HuH-7 (cell line): ENCODE measurements around the gene OCLN.
"Not testable (repeated sequence)": the region's sequence is repeated elsewhere in the genome, so short reads cannot be mapped to it uniquely, and the experiment has no call there.

ENCODE experiments used
- DNase-seq: peaks from one replicate; pipeline ENCODE4 v3.0.0; 2011; ENCODE audit warnings: low spot score

Gene OCLN

GRCh38 chr5:69491027-69491426 is 1.6 kb upstream of the OCLN start:
- no peak for DNase-seq

GRCh38 chr5:69491838-69492390 is 676 bp upstream of the OCLN start:
- peak; percentile 10 for DNase-seq

GRCh38 chr5:69492923-69493395 is 369 bp downstream of the OCLN start:
- peak; percentile 46 for DNase-seq

DNA sequence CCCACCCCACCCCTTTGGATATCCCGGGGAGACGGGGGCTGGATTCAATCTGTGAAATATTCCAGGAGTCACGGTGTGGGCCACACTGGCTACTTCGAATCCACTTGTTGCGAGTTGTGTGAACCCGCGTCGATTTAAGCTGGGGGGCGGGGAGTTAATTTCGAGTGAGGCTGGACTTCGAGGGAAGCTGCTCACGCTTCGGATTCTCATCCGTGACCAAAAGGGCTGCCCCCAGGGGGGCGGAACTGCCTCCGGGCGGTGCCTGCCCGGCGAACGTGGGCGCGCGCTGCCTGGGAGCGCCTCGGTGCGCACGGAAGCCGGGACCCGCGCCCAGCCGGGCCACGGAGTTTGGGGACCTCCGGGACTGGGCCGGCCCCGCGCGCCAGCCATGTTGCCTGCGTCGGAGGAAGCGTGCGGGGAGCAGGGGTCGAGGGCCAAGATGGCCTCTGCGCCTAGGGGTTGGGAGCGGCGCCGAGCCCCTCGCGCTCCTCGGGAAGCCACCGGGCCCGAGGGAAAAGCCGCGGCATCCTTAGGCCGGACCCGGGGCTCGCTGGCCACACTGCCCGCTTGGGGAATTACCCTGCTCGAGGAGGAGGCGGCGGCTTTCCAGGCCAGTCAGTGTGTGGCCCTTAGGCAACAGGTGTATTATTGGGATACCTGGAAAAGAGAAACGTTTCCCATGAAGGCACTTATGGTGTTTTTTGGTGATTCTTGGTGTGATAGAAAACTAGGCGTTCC is 975 bp downstream of the OCLN start:
- DNase-seq: peak; percentile 52

DNA sequence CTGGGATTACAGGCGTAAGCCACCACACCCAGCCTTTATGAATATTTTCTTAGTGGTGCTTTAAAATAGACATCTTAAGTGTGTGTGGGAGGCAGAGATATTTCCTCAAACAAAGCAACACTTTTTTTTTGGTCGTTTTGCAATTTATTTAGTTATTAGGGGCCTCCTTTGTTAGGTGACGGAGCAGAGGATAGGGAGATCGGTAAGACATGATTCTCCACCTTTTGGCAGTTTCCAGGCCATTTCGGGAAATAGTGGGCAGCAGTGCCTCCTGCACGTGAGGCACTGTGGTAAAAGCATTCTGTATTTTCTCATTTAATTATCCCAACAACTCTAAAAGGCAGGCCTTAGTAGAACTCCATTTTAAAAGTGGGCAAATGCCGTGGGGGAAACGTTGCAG is 1.9 kb downstream of the OCLN start:
- DNase-seq: no peak

- DNase-seq: no peak
These were observed 4.5 kb downstream of the OCLN start for GRCh38 chr5:69497006-69497520.

GRCh38 chr5:69498384-69498783 is 5.8 kb downstream of the OCLN start:
- no peak for DNase-seq

DNA sequence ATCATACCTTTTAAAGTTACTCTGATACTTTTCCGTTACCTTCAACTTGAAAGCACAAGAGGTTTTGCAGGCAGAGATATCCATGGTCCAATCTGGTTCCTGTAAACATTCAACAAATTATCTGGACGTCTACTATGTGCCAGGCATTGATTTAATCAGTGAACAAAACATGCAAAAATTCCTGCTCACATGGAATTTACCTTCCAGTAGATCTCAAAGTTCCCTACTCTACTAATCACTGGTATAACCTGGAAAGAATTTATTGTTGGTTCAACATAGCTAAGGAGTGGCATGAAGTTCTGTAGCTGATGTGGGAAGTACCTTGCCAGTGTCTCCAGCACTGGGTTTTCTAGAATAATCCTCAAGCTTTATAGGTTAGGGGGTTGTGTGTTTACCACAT is 9.8 kb downstream of the OCLN start:
- DNase-seq: no peak

GRCh38 chr5:69502767-69503488 is 10.3 kb downstream of the OCLN start:
- DNase-seq: no peak

DNA sequence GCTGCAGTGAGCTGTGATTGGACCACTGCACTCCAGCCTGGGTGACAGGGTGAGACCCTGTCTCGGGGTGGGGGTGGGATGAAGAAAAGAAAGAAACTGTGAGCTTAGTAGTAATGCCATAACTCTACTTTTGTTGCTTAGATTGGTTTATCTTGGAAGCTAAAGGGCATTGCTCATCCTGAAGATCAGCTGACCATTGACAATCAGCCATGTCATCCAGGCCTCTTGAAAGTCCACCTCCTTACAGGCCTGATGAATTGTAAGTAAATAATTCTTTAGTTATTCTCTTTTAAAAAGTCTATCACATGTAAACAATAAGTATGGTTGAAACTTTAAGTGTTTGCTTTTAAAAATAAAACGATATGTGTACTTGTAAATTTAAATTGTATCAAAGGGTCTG is 11.4 kb downstream of the OCLN start:
- DNase-seq: no peak

GRCh38 chr5:69505306-69505705 is 12.7 kb downstream of the OCLN start:
- no peak for DNase-seq

DNA sequence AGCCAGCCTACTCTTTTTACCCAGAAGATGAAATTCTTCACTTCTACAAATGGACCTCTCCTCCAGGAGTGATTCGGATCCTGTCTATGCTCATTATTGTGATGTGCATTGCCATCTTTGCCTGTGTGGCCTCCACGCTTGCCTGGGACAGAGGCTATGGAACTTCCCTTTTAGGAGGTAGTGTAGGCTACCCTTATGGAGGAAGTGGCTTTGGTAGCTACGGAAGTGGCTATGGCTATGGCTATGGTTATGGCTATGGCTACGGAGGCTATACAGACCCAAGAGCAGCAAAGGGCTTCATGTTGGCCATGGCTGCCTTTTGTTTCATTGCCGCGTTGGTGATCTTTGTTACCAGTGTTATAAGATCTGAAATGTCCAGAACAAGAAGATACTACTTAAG is 16.6 kb downstream of the OCLN start:
- no peak for DNase-seq

GRCh38 chr5:69510694-69511093 is 18.1 kb downstream of the OCLN start:
- DNase-seq: no peak

- DNase-seq: no peak
These were observed 20.2 kb downstream of the OCLN start for GRCh38 chr5:69512740-69513260.

GRCh38 chr5:69515570-69515969 is 23.0 kb downstream of the OCLN start:
- not testable (repeated sequence) for DNase-seq

GRCh38 chr5:69516769-69517168 is 24.2 kb downstream of the OCLN start:
- no peak for DNase-seq

DNA sequence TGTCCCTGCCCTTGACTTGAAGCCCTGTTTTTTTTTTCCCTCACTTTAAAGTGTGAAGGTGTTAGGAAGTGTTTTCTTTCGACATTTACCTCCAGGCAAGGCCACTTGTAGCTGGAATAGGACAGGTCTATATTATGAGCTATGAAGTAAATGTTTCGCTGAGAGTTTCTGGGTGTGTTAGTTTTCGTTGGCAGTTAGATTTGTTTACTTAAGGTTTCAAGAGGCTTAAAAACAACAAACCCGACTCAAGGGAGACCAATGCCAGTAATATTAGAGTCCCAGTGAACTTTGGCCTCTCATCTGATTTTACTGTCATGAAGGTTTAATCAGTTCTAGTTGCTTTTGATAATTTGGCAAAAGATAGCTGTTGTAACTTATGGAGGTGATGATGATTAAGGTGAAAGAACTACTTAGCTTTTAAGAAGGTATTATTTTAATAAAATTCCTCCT is 25.2 kb downstream of the OCLN start:
- DNase-seq: peak; percentile 66

- no peak for DNase-seq
These were observed 26.7 kb downstream of the OCLN start for GRCh38 chr5:69519285-69519684.

DNA sequence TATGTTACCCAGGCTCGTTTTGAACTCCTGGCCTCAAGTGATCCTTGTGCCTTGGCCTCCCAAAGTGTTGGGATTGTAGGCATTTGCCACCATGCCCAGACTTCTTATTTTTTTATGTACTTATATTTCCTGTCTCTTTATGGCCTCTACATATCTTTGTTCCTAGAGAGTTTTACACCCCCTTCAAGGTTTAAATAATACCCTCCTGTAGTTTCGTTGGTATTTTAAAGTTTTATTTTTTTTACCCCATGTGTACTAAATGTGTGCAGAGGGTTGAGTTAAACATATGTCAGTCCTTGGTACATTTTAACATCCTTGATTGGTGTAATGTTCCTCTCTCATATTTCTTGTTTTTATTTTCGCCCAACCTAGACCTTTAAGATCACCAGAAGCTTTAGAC is 29.4 kb downstream of the OCLN start:
- DNase-seq: no peak

DNA sequence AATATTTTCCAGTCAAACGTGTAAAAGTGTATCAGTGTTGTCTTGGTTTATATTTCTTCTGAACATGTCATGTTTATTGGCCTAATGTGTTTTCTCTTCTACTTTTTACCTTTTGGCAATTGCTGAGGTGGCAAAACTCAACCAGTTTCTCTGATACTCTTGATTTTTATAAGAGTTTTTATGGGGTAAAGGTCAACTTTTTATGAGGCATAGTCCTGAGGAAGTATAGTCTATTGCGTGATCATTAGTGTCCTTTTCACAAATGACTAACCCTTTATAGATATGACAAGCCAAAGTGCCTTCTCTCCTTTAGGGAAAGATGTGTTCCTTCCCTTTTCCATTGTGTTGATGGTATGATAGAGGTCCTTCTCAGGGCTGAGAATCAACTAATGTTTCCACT is 32.9 kb downstream of the OCLN start:
- no peak for DNase-seq

- no peak for DNase-seq
These were observed 34.1 kb downstream of the OCLN start for GRCh38 chr5:69526660-69527059.

DNA sequence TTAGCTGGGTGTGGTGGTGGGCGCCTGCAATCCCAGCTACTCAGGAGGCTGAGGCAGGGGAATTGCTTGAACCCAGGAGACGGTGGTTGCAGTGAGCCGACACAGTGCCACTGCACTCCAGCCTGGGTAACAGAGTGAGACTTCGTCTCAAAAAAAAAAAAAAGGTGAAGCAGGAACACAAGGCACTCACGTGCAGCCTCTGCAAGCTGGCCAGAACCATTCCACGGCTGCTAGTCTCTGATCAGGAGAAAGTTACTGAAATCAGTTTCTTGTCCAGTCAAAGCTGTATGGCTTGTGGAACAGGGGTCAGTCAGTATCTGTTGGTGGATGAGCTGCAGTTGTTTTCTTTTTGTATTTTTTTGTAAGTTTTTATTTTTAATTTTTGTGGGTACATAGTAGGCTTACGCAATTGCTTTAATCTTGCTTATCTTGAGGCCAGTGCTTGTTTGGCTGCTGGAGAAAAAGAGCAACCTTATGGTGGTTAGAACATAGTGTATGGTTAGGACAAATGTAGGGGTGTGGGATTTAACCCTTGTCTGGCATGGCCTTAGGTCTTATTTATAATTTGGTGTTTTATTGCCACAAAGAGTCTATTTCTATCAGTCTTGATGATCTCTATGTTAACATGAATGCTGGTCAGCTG is 34.7 kb downstream of the OCLN start:
- no peak for DNase-seq
